DMS153 treated with DMSO at 0.1 percent for 48 hours (cell line): Measurements from ENCODE around the gene PLEKHA8.

Experiments
- DNase-seq: peaks from one replicate; lab custom pipeline; 2025; ENCODE audit not compliant: unreplicated experiment; lab: John Stamatoyannopoulos, UW

Gene PLEKHA8, protein sequence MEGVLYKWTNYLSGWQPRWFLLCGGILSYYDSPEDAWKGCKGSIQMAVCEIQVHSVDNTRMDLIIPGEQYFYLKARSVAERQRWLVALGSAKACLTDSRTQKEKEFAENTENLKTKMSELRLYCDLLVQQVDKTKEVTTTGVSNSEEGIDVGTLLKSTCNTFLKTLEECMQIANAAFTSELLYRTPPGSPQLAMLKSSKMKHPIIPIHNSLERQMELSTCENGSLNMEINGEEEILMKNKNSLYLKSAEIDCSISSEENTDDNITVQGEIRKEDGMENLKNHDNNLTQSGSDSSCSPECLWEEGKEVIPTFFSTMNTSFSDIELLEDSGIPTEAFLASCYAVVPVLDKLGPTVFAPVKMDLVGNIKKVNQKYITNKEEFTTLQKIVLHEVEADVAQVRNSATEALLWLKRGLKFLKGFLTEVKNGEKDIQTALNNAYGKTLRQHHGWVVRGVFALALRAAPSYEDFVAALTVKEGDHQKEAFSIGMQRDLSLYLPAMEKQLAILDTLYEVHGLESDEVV

GRCh38 chr7:30028216-30028748 is at the start of gene PLEKHA8:
TSS of gene PLEKHA8 (plus strand) at chr7:30028412. CDS start at chr7:30028763, 351 bp downstream.
- peak; percentile 87 for DNase-seq

- no peak for DNase-seq
Observed at GRCh38 chr7:29980151-29980550, 48.1 kb upstream of the PLEKHA8 start.

DNA sequence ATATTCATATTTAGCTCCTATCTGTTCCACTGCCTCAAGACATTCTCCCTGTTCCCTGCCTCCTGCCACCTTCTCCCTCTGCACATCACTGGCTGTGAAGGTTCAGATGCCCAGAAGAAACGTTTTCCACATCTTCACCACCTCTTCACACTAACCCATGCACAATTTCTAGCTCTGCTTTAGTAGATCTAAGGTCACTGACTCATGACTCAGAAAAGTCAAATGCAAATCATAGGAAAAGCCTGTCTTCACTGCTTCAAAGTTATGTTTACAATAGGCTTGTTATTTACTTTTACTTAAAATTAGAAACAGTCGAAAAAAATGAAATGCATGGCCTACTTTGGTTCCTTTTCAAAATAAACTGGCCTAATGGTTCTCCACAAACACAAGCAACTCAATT is 41.1 kb upstream of the PLEKHA8 start:
- no peak for DNase-seq

- peak; percentile 41 for DNase-seq
Observed at GRCh38 chr7:29987811-29988317, 40.3 kb upstream of the PLEKHA8 start.

GRCh38 chr7:29988424-29989256 is 39.6 kb upstream of the PLEKHA8 start:
- peak; percentile 41 for DNase-seq

- DNase-seq = peak; percentile 61
Observed at GRCh38 chr7:29989257-29989995, 38.8 kb upstream of the PLEKHA8 start, which contains the start of gene SCRN1. TSS of gene SCRN1 (minus strand) at chr7:29989801. CDS start at chr7:29969067, 20,734 bp downstream.

- no peak for DNase-seq
Observed at GRCh38 chr7:29990931-29991330, 37.3 kb upstream of the PLEKHA8 start.

DNA sequence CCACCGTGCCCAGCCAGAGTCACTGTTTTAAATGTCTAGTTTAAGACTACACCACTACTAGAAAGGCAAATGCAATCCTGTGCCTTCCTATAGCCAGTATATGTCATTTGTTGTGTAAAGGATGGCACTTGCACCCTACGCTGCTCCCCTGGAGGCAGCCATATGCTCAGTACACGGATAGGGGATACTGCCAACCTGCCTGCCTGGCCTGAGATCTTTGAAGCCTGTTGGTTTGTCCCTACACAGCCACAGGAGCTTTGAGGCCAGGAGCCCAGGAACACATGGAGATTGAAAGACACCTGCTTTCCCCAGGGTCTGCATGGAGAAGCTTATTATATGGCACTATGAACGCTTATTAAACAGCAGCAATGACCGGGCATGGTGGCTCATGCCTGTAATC is 36.3 kb upstream of the PLEKHA8 start:
- DNase-seq = no peak

GRCh38 chr7:29993140-29993539 is 35.1 kb upstream of the PLEKHA8 start:
- no peak for DNase-seq

- DNase-seq = no peak
Observed at GRCh38 chr7:29995652-29996051, 32.6 kb upstream of the PLEKHA8 start.

GRCh38 chr7:29996321-29996720 is 31.9 kb upstream of the PLEKHA8 start:
- no peak for DNase-seq

GRCh38 chr7:29998489-29998888 is 29.7 kb upstream of the PLEKHA8 start:
- DNase-seq = no peak

DNA sequence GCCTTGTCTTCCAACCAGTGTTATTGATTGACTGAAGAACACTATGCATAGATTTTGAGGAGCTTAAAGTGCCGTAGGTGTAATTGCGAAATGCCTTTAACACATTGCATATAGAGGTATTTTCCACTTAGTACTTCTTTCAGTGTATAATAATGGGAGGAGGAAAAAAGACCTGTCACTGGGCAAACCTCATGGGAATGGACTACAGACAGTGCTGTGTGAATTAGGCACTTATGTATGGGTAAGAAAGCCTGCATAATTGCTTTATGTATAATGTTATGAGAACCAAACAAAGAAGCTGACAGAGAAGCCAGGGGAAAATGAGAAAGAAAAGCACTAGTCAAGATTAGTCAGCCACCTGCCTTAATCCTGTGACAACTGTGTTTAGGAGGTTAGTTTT is 26.2 kb upstream of the PLEKHA8 start:
- DNase-seq = no peak

GRCh38 chr7:30003098-30003497 is 25.1 kb upstream of the PLEKHA8 start:
- no peak for DNase-seq

DNA sequence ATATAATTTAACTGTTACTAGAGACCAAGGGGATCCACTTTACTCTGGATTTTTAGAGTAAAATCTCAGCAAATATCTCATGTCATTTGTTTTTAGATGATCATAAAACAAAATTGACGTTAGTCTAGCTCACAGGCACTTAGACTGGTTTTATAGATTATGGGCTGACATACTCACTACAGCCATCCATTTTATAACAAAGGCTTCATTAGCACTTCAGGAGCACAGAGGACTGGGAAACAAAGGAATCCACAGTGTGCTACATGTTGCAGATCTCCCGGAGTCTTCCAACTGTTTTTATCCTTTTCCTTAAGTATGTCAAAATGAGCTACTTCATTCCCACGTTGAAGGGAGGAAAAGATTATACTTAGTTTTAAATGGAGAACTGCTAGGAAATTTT is 22.7 kb upstream of the PLEKHA8 start:
- no peak for DNase-seq

GRCh38 chr7:30010021-30010420 is 18.2 kb upstream of the PLEKHA8 start:
- DNase-seq = no peak

GRCh38 chr7:30012757-30013156 is 15.5 kb upstream of the PLEKHA8 start:
- no peak for DNase-seq

GRCh38 chr7:30018451-30018850 is 9.8 kb upstream of the PLEKHA8 start:
- DNase-seq = no peak

- DNase-seq = no peak
Observed at GRCh38 chr7:30019387-30019786, 8.8 kb upstream of the PLEKHA8 start.

GRCh38 chr7:30019960-30020359 is 8.3 kb upstream of the PLEKHA8 start:
- DNase-seq = no peak

DNA sequence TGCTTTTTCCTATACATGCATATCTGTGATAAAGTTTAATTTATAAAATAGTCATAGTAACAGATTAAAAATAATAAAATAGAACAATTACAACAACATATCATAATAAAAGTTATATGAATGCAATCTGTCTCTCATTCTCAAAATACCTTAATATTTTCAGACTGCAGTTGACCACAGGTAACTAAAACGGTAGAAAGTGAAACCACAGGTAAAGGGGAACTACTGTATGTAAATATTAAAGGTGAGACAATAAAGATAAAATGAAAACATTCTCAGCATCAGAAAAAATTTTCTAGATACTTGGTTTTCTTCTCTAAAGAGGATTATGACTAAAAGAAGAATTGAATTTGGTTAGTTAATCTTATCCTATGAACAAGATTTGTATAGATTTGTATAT is 7.7 kb upstream of the PLEKHA8 start:
- DNase-seq = no peak
